Sigmoid colon (tissue), 4 donors: ENCODE measurements around the gene ISX.

Source experiments
- EP300 ChIP-seq, 4 donors: sonication (generic); formaldehyde crosslinking; IDR thresholded peaks; one replicate each; pipeline ENCODE4 v1.6.1; 2017; ENCODE audit warnings: antibody characterized with exemption in 4 of 4
- POLR2A ChIP-seq, 2 donors: fragments of 450-650 bp; IDR thresholded peaks; one replicate each; pipeline ENCODE4 v1.6.1; 2016; ENCODE audit warnings: antibody characterized with exemption in 2 of 2, mild to moderate bottlenecking in 2 of 2, moderate library complexity in 2 of 2
- POLR2AphosphoS5 ChIP-seq, 4 donors: sonication (generic); formaldehyde crosslinking; IDR thresholded peaks; one replicate each; pipeline ENCODE4 v1.6.1; 2017; ENCODE audit warnings: antibody characterized with exemption in 4 of 4
- TF ChIP-seq, protein P1 (sequence below), 4 experiments: fragments of 450-650 bp in 3 of 4; fragments of 200-600 bp in 1 of 4; IDR thresholded peaks; one replicate each; pipeline ENCODE4 v1.5.1; 2016 to 2019; ENCODE audit warnings: antibody characterized with exemption in 4 of 4, mild to moderate bottlenecking in 3 of 4, moderate library complexity in 2 of 4

DNA sequence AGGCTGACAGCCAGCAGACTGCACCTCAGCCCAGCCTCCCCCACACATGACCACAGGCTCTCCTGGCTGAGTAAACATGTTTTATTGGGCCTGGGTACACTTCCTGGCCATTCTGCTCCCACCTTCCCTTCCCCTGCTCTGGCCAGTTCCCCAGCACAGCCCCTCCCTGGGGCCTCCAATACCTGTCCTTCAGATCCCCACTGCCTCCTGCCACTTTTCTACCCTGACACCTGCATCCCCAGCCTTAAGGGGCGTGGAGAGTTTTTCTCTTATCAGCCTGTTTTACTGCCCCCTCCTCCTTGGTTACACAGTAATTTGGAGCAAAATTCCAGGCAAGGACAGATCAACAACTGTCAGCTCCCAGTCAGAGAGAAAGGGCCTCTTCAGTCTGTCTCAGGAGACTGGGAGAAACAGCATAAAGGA, at the start of gene ISX:
- TF ChIP-seq, protein P1, sequence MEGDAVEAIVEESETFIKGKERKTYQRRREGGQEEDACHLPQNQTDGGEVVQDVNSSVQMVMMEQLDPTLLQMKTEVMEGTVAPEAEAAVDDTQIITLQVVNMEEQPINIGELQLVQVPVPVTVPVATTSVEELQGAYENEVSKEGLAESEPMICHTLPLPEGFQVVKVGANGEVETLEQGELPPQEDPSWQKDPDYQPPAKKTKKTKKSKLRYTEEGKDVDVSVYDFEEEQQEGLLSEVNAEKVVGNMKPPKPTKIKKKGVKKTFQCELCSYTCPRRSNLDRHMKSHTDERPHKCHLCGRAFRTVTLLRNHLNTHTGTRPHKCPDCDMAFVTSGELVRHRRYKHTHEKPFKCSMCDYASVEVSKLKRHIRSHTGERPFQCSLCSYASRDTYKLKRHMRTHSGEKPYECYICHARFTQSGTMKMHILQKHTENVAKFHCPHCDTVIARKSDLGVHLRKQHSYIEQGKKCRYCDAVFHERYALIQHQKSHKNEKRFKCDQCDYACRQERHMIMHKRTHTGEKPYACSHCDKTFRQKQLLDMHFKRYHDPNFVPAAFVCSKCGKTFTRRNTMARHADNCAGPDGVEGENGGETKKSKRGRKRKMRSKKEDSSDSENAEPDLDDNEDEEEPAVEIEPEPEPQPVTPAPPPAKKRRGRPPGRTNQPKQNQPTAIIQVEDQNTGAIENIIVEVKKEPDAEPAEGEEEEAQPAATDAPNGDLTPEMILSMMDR (IDR thresholded peaks at IDR 0.05): no peak
- TF ChIP-seq POLR2A (IDR thresholded peaks at IDR 0.05) (no peak), POLR2AphosphoS5 (IDR thresholded peaks at IDR 0.05) (no peak), EP300 (IDR thresholded peaks at IDR 0.05) (no peak)
